C4-2B (cell line): Measurements from ENCODE around the gene MRPL43.

Source experiments
- ZFX ChIP-seq: fragments of 450-650 bp; IDR thresholded peaks from 2 replicates; pipeline ENCODE4 v1.6.1; 2017
- TF ChIP-seq, protein P1 (sequence below): fragments of 450-650 bp; conservative IDR thresholded peaks from 2 replicates; pipeline ENCODE4 v1.5.1; 2017; ENCODE audit warnings: mild to moderate bottlenecking

DNA sequence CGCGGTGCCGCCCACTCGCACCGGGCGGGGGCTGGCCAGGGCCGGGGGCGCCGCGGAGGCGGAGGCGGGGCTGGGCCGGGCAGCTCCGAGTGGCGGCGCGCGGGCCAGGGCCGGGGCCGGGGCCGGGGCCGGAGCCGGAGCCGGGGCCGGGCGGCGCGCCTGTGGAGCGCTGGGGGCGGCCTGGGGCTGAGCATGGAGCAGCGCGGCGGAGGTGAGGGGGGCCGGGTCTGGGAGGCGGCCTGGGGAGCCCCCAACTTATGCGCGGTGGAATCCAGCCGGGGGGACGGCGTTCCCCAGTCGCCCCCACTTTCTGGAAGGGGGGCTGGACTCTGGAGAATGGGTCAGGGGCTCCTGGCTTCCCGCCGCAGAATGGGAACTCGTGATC lies 12.4 kb upstream of the MRPL43 start, which contains the start of gene LZTS2:
- TF ChIP-seq, protein P1, sequence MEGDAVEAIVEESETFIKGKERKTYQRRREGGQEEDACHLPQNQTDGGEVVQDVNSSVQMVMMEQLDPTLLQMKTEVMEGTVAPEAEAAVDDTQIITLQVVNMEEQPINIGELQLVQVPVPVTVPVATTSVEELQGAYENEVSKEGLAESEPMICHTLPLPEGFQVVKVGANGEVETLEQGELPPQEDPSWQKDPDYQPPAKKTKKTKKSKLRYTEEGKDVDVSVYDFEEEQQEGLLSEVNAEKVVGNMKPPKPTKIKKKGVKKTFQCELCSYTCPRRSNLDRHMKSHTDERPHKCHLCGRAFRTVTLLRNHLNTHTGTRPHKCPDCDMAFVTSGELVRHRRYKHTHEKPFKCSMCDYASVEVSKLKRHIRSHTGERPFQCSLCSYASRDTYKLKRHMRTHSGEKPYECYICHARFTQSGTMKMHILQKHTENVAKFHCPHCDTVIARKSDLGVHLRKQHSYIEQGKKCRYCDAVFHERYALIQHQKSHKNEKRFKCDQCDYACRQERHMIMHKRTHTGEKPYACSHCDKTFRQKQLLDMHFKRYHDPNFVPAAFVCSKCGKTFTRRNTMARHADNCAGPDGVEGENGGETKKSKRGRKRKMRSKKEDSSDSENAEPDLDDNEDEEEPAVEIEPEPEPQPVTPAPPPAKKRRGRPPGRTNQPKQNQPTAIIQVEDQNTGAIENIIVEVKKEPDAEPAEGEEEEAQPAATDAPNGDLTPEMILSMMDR, result no peak
- no peak for TF ChIP-seq ZFX
